HG03442 (cell line): ENCODE measurements around the gene USP5.

Source experiments
- ATAC-seq: cut with Tn5 transposase; IDR thresholded peaks from one replicate; pipeline ENCODE4 v1.9.1; 2021; ENCODE audit warnings: mild to moderate bottlenecking, moderate library complexity; ENCODE audit not compliant: unreplicated experiment

The USP5 gene

GRCh38 chr12:6912164-6912935, 60.4 kb downstream of the USP5 start:
- ATAC-seq, result no peak

GRCh38 chr12:6914246-6914946, 62.4 kb downstream of the USP5 start, which contains the start of gene ENO2:
ENO2 (plus strand) TSS chr12:6914580; CDS start chr12:6915833, 1,253 bp downstream.
- peak; percentile 57 for ATAC-seq

- no peak for ATAC-seq
These were observed 63.2 kb downstream of the USP5 start for GRCh38 chr12:6914947-6915788.

- no peak for ATAC-seq
These were observed 63.9 kb downstream of the USP5 start for GRCh38 chr12:6915789-6916285.
